NT2/D1 (cell line): ENCODE data around the gene PPM1N.

ENCODE experiments used
- DNase-seq: peaks from one replicate; pipeline ENCODE4 v3.0.0-alpha.2; 2011; ENCODE audit warnings: low read depth, low spot score
- H3K27me3 ChIP-seq: 2 replicates; pipeline ENCODE4 v1.6.0; 2011; ENCODE audit warnings: mild to moderate bottlenecking; ENCODE audit not compliant: insufficient read length, insufficient read depth
- H3K36me3 ChIP-seq: 2 replicates; pipeline ENCODE4 v1.6.1; 2011; ENCODE audit warnings: mild to moderate bottlenecking, low read length, mixed read lengths; ENCODE audit not compliant: insufficient read depth, insufficient read length
- H3K4me1 ChIP-seq: 2 replicates; pipeline ENCODE4 v1.5.1; 2011; ENCODE audit not compliant: insufficient read depth, insufficient read length
- H3K4me3 ChIP-seq: 2 replicates; pipeline ENCODE4 v1.5.1; 2011; ENCODE audit warnings: low read depth; ENCODE audit not compliant: insufficient read length
- H3K9ac ChIP-seq: 2 replicates; pipeline ENCODE4 v1.6.0; 2011; ENCODE audit warnings: low read depth; ENCODE audit not compliant: insufficient read length
- H3K9me3 ChIP-seq: 2 replicates; pipeline ENCODE4 v1.5.1; 2011; ENCODE audit warnings: mild to moderate bottlenecking, low read length; ENCODE audit not compliant: insufficient read depth
- SUZ12 ChIP-seq: IDR thresholded peaks from 2 replicates; pipeline ENCODE4 v1.6.1; 2011; ENCODE audit not compliant: insufficient read length, insufficient read depth; ENCODE audit errors: extremely low read depth
- YY1 ChIP-seq: IDR thresholded peaks from 2 replicates; pipeline ENCODE4 v1.6.1; 2011; ENCODE audit not compliant: insufficient read length, insufficient read depth
- ZNF274 ChIP-seq: IDR thresholded peaks from 2 replicates; pipeline ENCODE4 v1.6.1; 2011; ENCODE audit warnings: mild to moderate bottlenecking, low read depth, low read length

The PPM1N gene

DNA sequence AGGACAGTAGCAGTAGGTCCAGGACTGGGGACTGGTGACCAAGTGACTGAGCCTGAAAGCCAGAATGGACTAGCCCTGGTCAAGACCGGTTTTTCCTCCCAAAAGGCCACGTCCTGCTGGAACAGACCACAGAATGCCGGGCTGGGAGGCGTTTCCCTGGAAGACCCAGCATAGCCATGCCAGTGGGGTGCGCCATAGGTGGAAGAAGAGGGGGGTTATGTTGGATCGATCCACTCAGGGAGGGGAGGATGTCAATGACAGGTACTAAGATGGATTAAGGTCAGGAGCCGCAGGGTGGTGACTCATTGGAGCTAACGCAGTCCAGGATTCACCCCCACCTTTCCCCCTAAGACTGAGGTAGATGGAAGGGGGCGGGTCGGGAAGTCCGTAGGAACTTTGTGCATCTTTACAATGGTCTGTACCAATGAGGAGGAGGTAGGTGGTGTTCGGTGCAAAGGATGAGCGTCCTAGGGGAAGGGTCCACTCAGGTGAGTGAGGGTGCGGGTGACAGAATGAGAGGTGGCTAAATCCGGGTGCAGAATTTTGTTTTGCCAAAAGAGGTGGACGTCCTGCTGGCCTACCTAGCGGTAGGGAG lies 30.0 kb downstream of the PPM1N start:
- peak overlapping the region; percentile 24 for H3K4me3 ChIP-seq
- TF ChIP-seq ZNF274 (no peak), YY1 (no peak), SUZ12 (no peak)
- H3K36me3 ChIP-seq: peaks cover 45% of the 10 kb centered on the region
- H3K9me3 ChIP-seq: peaks cover 10% of the 10 kb centered on the region; the same call in 1 of the 2 replicates
- peaks cover 10% of the 10 kb centered on the region for H3K4me1 ChIP-seq
- DNase-seq: no peak
- peaks cover 6% of the 10 kb centered on the region for H3K27me3 ChIP-seq
- peak overlapping the region; percentile 77 for H3K9ac ChIP-seq

DNA sequence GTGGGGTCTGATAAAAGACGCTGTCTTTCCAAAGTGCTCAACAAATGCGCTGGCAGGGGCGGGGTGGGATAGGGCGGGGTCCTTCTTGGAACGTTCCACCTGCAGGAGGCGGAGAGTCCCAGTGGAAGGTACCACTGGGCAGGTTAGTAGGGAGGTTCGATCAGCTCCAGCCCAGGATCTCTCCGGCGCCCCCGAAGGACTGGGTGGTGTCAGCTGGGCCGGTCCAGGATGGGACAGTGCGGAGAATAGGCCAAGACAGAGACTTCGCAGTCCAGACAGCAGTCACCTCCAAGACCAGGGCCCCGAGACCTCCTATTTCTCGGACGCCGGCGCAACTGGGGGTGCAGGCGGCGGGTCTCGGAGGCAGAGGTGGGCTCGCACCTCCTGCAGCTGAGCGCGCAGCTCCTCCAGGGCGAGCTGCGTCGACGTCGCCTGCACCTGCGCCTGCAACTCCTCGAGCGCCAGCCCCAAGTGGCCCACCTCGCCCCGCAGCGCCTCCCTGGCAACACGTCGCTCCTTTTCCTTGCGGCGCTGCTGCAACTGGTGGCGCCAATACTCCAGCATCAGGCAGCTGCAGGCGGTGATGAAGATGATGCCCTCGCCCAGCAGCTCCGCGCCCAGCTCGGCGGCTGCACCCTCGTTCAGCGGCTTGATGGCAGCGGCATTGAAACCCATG lies 30.6 kb downstream of the PPM1N start:
- no peak overlapping the region for H3K9ac ChIP-seq
- peak overlapping the region; percentile 25 for H3K4me3 ChIP-seq
- H3K27me3 ChIP-seq: peaks cover 6% of the 10 kb centered on the region
- peak; percentile 52 for DNase-seq
- H3K4me1 ChIP-seq: peaks cover 10% of the 10 kb centered on the region
- TF ChIP-seq ZNF274: no peak
- peaks cover 39% of the 10 kb centered on the region for H3K36me3 ChIP-seq
- peaks cover 10% of the 10 kb centered on the region; the same call in 1 of the 2 replicates for H3K9me3 ChIP-seq

DNA sequence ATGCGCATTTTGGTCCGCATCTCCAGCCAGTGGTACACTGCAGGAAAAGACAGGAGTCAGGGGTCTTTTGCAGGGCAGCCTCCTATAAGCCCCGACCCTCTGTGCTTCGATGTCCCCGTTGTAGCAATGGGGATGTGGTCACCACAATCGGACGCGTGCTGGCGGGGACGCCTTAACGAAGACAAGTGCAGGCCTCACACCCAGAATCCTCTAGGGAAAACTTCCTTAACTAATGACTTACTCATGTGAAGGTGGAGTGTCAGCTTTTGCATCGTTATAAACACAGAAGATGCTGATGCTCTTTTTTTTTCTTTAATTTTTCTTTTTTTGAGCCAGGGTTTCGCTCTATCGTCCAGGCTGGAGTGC lies 31.2 kb downstream of the PPM1N start:
- Histone ChIP-seq H3K9me3 (peaks cover 10% of the 10 kb centered on the region; the same call in 1 of the 2 replicates), H3K36me3 (peaks cover 33% of the 10 kb centered on the region), H3K9ac (no peak overlapping the region), H3K4me1 (peaks cover 10% of the 10 kb centered on the region), H3K4me3 (peak overlapping the region; percentile 25), H3K27me3 (peaks cover 6% of the 10 kb centered on the region)
- no peak for DNase-seq
- TF ChIP-seq ZNF274 (no peak), SUZ12 (no peak), YY1 (no peak)

DNA sequence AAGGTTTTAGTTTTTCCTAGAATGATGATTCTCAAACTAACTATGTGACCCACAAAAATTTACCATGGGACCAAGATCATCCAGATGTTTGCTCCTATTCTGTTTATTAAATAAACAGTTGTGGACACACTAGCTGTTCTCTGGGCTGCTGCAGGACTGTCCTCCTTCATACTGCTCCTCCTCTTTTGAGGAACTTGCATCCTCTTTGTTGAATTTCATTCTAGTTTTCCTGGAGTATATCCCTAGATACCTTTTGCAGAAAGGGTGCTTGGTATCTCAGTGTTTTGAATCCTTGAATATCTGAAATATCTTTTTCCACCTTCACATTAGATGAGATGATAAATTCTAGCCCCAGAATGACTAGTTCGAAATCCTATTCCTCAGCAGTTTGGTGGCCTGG lies 33.1 kb downstream of the PPM1N start:
- no peak overlapping the region for H3K4me3 ChIP-seq
- peaks cover 6% of the 10 kb centered on the region for H3K27me3 ChIP-seq
- TF ChIP-seq ZNF274 (no peak), YY1 (no peak), SUZ12 (no peak)
- peaks cover 10% of the 10 kb centered on the region for H3K4me1 ChIP-seq
- H3K36me3 ChIP-seq: peaks cover 14% of the 10 kb centered on the region
- no peak for DNase-seq
- H3K9ac ChIP-seq: no peak overlapping the region
- H3K9me3 ChIP-seq: peaks cover 10% of the 10 kb centered on the region; the same call in 1 of the 2 replicates

DNA sequence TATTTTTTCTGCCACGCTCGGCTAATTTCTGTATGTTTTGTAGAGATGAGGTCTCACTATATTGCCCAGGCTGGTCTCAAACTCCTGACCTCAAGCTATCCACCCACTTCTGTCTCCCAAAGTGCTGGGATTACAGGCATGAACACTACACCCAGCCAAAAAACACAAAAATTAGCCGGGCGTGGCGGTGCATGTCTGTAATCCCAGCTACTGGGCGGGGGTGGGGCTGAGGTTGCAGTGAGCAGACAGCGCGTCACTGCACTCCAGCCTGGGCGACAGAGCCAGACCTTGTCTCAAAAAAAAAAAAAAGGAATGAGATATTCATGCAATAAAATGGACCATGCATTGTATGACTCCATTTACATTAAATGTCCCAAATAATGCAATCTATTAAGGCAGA lies 41.2 kb downstream of the PPM1N start:
- H3K9me3 ChIP-seq: no peaks in the 10 kb centered on the region
- no peak for DNase-seq
- H3K9ac ChIP-seq: no peak overlapping the region
- H3K27me3 ChIP-seq: no peaks in the 10 kb centered on the region
- no peaks in the 10 kb centered on the region for H3K4me1 ChIP-seq
- no peak overlapping the region for H3K4me3 ChIP-seq
- no peaks in the 10 kb centered on the region for H3K36me3 ChIP-seq
- TF ChIP-seq YY1 (no peak), ZNF274 (no peak), SUZ12 (no peak)

DNA sequence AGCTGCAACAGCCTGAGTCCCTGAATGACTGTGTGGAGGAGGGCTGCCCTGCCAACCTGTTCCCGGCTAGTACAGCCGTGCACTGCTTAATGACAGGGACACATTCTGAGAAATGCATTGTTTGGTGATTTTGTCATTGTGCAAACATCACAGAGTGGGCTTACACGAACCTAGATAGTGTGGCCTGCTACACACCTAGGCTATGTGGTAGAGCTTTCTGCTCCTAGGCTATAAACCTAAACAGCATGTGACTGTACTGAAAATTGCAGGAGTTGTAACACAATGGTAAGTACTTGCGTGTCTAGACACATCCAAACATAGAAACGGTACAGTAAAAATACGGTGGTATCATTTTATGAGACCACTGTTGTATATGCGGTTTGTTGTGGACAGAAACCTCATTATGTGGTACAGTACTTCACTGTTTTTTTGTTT lies 44.0 kb downstream of the PPM1N start:
- no peaks in the 10 kb centered on the region for H3K9me3 ChIP-seq
- H3K36me3 ChIP-seq: no peaks in the 10 kb centered on the region
- DNase-seq: no peak
- no peaks in the 10 kb centered on the region for H3K27me3 ChIP-seq
- no peaks in the 10 kb centered on the region for H3K4me1 ChIP-seq
- H3K9ac ChIP-seq: no peak overlapping the region
- TF ChIP-seq SUZ12: no peak
- no peak for TF ChIP-seq YY1
- no peak for TF ChIP-seq ZNF274
- no peak overlapping the region for H3K4me3 ChIP-seq

DNA sequence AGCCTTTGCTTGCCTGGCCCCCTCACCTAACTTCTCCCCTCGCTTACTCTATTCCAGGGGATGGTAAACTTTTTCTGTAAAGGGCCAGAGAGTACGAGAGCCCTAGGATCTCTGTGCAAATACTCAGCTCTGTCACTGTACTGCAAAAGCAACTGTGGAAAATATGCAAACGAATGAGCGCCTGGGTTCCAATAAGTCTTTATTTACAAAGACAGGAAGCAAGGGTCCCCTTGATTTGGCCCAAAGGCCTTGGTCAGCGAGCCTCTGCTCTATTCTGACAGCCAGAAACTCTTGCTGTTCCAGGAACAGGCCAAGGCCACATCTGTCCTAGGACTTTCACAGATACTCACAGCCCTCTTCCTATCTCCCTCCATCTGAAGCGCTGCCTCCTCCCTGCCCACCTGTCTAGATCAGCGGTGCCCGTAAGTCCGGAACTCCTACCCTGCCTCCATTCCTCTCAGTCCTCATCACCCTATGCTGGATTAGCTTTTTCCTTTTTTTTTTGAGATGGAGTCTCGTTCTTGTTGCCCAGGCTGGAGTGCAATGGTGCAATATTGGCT lies 49.0 kb downstream of the PPM1N start:
- peaks cover 7% of the 10 kb centered on the region; the same call in 1 of the 2 replicates for H3K9me3 ChIP-seq

More for the DNA sequence above, 49.0 kb downstream of the PPM1N start:
- no peak for DNase-seq
- H3K4me3 ChIP-seq: no peak overlapping the region
- peaks cover 2% of the 10 kb centered on the region for H3K4me1 ChIP-seq
- TF ChIP-seq YY1 (no peak), SUZ12 (no peak), ZNF274 (no peak)
- no peaks in the 10 kb centered on the region for H3K27me3 ChIP-seq
- H3K36me3 ChIP-seq: no peaks in the 10 kb centered on the region
- no peak overlapping the region for H3K9ac ChIP-seq
